ENCODE data around the gene BBS5.
"Not testable (repeated sequence)": the region's sequence is repeated elsewhere in the genome, so short reads cannot be mapped to it uniquely, and the experiment has no call there.

Gene BBS5

GRCh38 chr2:169486487-169486886 lies 7.2 kb downstream of the BBS5 start:
- DNase-seq (ENCODE audit: low read depth in 2 of 2), result no peak

GRCh38 chr2:169490834-169491233 lies 11.5 kb downstream of the BBS5 start:
- no peak for DNase-seq (ENCODE audit: low read depth in 2 of 2)

DNA sequence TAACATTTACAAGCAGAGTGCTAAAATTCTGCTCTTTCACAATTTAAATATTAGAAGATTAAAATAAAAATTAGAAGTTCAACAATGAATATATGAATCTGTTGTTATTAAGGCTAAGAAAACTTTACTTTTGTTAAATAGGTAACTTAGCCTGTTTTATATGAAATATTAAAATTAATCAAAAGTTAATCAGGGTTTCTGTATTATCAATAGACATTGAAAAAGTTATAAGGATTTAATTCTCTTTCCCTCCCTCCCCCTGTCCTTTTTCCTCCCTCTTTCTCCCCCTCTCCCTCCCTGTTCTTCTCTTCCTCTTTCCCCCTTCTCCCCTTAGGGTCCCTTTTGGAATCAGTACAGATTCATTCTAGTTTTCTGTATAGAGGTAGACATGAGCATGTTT lies 12.1 kb downstream of the BBS5 start:
- no peak for DNase-seq (ENCODE audit: low read depth in 2 of 2)

DNA sequence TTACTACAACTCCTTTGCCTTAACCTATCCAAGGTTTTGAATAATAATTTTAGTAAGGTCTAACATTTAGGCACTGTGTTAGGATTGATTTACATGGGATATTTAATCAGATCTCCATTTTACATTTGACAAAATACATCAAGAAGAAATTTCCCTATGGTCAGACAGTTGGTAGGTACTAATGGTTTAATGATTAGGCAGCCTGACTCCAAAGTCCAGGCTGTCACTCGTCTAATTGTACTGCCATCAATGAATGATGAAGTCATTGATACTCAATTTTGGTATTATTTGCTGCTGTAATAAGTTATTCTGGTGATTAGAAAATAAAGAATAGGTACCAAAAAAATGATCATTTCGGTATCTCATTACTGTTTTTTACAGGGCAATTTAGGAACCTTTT lies 14.1 kb downstream of the BBS5 start:
- DNase-seq (ENCODE audit: low read depth in 2 of 2), result no peak

- DNase-seq (ENCODE audit: low read depth in 2 of 2), result no peak
Measured at GRCh38 chr2:169495310-169495928, 16.1 kb downstream of the BBS5 start.

- DNase-seq (ENCODE audit: low read depth in 2 of 2), result no peak
Measured at GRCh38 chr2:169504651-169505050, 25.4 kb downstream of the BBS5 start.

- DNase-seq (ENCODE audit: low read depth in 2 of 2), result no peak
Measured at GRCh38 chr2:169507698-169508097, 28.4 kb downstream of the BBS5 start.

DNA sequence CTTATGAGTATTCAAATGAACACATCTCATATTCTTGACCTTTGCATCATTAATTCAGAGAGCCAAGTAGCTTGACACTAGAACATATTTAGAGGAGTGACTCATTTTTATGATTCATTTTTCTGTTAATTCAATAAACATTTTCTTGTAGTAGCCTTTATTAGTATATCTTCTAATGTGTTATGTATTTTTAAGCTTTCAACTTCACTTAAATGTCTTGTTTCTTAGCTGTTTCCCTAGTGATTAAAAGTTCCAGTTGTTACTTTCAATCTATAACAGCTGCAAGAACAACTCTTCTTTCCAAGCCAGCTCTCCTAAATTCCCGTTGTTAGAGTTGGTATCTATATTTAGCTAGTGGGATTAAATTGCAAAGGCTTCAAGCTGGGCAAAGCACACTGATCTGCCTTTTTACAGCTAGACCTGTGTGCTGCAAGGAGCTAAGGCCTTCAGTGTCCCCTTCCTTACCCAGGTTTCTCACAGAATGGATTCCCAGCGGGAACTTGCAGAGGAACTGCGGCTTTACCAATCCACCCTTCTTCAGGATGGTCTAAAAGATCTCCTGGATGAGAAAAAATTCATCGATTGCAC lies 30.1 kb downstream of the BBS5 start, which contains the start of gene KLHL41:
Gene KLHL41, plus strand, starts transcription at position 405 of the 588 bp plus-strand sequence. Its CDS starts 77 bp downstream, at position 482.
- DNase-seq (ENCODE audit: low read depth in 2 of 2), result no peak

DNA sequence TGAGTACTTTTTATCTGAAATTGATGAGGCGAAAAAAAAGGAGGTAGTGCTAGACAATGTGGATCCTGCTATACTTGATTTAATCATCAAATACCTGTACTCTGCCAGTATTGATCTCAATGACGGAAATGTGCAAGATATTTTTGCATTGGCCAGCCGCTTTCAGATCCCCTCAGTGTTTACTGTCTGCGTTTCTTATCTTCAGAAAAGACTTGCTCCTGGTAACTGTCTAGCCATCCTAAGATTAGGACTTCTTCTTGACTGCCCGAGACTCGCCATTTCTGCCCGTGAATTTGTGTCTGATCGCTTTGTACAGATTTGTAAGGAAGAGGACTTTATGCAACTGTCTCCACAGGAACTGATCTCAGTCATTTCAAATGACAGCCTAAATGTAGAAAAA lies 30.7 kb downstream of the BBS5 start:
- no peak for DNase-seq (ENCODE audit: low read depth in 2 of 2)

GRCh38 chr2:169510496-169510895 lies 31.2 kb downstream of the BBS5 start:
- DNase-seq (ENCODE audit: low read depth in 2 of 2), result no peak

GRCh38 chr2:169511818-169512217 lies 32.5 kb downstream of the BBS5 start:
- no peak for DNase-seq (ENCODE audit: low read depth in 2 of 2)

GRCh38 chr2:169512525-169512924 lies 33.2 kb downstream of the BBS5 start:
- DNase-seq (ENCODE audit: low read depth in 2 of 2), result no peak

DNA sequence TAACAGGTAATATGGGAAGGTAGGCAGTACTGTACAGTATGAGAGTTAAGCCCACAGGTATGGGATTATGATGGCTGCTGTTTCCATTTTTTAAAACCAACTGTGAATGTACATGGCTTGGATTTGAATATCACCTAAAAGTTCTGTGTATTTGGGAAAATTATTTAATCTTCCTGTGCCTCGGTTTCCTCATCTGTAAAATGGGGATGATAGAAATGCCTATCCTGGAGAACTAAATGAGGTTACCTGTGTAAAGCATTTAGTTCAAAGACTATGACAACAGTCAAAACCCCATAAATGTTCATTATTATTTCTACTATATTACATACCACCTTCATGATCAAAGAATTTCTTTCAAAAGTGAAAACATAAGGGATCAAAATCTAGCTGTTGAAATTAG lies 33.8 kb downstream of the BBS5 start:
- no peak for DNase-seq (ENCODE audit: low read depth in 2 of 2)

DNA sequence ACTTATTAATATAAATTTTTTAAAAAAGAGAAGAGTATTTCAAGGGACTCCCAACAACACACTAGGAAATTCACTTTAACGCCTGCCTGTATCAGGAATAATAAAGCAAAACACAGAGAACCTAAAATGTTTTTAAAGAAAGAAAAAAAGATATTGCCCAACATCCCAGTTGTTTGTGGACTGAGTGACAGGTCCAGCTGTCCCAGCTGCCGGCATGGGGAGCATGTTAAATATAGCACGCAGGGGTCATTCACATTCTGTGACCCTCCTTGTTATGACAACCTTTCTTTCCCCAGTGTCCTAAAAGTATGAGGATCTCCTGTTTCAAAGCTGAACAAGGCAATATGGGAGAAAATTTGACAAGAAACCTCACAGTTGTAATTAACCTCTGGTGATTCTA lies 34.6 kb downstream of the BBS5 start:
- no peak for DNase-seq (ENCODE audit: low read depth in 2 of 2)

DNA sequence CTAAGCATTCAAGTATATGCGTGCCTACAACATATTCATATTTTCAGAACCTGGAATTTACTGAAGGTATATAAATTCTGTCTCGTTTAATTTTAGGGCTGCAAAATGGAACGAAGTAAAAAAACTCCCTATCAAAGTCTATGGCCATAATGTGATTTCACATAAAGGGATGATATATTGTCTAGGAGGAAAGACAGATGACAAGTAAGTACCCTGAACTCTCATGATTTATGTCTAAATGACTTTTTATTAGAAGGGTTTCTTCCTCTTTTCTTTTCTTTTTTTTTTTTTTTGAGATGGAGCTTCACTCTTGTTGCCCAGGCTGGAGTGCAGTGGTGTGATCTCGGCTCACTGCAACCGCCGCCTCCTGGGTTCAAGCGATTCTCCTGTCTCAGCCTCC lies 35.5 kb downstream of the BBS5 start:
- not testable (repeated sequence) for DNase-seq (ENCODE audit: low read depth in 2 of 2)

- DNase-seq (ENCODE audit: low read depth in 2 of 2), result not testable (repeated sequence)
Measured at GRCh38 chr2:169516488-169516995, 37.2 kb downstream of the BBS5 start.

- no peak for DNase-seq (ENCODE audit: low read depth in 2 of 2)
Measured at GRCh38 chr2:169520896-169521295, 41.6 kb downstream of the BBS5 start.

GRCh38 chr2:169523681-169524080 lies 44.4 kb downstream of the BBS5 start:
- DNase-seq (ENCODE audit: low read depth in 2 of 2), result no peak

GRCh38 chr2:169525434-169525833 lies 46.1 kb downstream of the BBS5 start:
- no peak for DNase-seq (ENCODE audit: low read depth in 2 of 2)

- no peak for DNase-seq (ENCODE audit: low read depth in 2 of 2)
Measured at GRCh38 chr2:169526451-169526850, 47.2 kb downstream of the BBS5 start.

GRCh38 chr2:169528271-169528701 lies 49.0 kb downstream of the BBS5 start:
- peak; percentile 34 to 49 for DNase-seq (ENCODE audit: low read depth in 2 of 2)

DNA sequence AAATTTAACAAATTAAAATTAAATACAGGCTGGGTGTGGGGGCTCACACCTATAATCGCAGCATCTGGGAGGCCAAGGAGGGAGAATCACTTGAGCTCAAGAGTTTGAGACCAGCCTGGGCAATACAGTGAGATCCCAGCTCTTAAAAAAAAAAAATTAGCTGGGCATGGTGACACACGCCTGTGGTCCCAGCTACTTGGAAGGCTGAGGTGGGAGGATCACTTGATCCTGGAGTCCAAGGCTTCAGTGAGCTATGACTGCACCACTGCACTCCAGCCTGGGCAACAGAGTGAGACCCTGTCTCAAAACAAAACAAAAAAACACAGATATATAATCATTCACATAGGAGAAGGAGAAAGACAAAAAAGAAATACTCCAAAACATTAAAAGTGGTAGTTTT lies 60.2 kb downstream of the BBS5 start:
- DNase-seq (ENCODE audit: low read depth in 2 of 2), result not testable (repeated sequence)

GRCh38 chr2:169540146-169540545 lies 60.9 kb downstream of the BBS5 start:
- no peak for DNase-seq (ENCODE audit: low read depth in 2 of 2)

GRCh38 chr2:169542433-169542832 lies 63.1 kb downstream of the BBS5 start:
- DNase-seq (ENCODE audit: low read depth in 2 of 2), result no peak
